Mesodermal cell (in vitro differentiated cells): Measurements from ENCODE around the gene SLC66A2.

Source experiments
- H3K27ac ChIP-seq: 2 replicates; pipeline ENCODE4 v1.7.0; 2013; ENCODE audit warnings: mild to moderate bottlenecking, low read depth, low read length, moderate library complexity; ENCODE audit not compliant: severe bottlenecking
- H3K36me3 ChIP-seq: 2 replicates; pipeline ENCODE4 v1.7.1; 2013; ENCODE audit warnings: mild to moderate bottlenecking, low read length, moderate library complexity; ENCODE audit not compliant: control insufficient read depth, insufficient read depth
- H3K4me1 ChIP-seq: one replicate; pipeline ENCODE4 v1.7.1; 2013; ENCODE audit warnings: mild to moderate bottlenecking, low read length; ENCODE audit not compliant: insufficient read depth, control insufficient read depth, poor library complexity, severe bottlenecking
- H3K4me3 ChIP-seq: 2 replicates; pipeline ENCODE4 v1.7.0; 2013; ENCODE audit warnings: low read length, control low read depth, mild to moderate bottlenecking; ENCODE audit not compliant: insufficient read depth, poor library complexity, severe bottlenecking; ENCODE audit errors: extremely low read depth
- H3K9me3 ChIP-seq: 2 replicates; pipeline ENCODE4 v1.7.1; 2013; ENCODE audit warnings: mild to moderate bottlenecking, low read length, moderate library complexity; ENCODE audit not compliant: control insufficient read depth
- WGBS, 2 experiments: methylation state at CpG; one replicate each; pipeline ENCODE4 v1.1.5; 2013; ENCODE audit warnings: missing lambda C conversion rate in 2 of 2; ENCODE audit not compliant: insufficient coverage in 2 of 2; 5-methylcytosine and 5-hydroxymethylcytosine counted together

The SLC66A2 gene

GRCh38 chr18:79916546-79917168, 34.8 kb downstream of the SLC66A2 start:
- H3K27ac ChIP-seq = no peak overlapping the region
- WGBS, 2 experiments = 96% methylated on average over 19 to 20 of the region's 24 CpGs
- no peak overlapping the region for H3K4me3 ChIP-seq
- peaks cover 39% of the 10 kb centered on the region for H3K36me3 ChIP-seq
- no peaks in the 10 kb centered on the region for H3K4me1 ChIP-seq
- peaks cover 13% of the 10 kb centered on the region for H3K9me3 ChIP-seq

GRCh38 chr18:79916128-79916494, 35.3 kb downstream of the SLC66A2 start:
- 82 to 84% methylated on average over 13 to 18 of the region's 26 CpGs for WGBS, 2 experiments
- no peaks in the 10 kb centered on the region for H3K4me1 ChIP-seq
- peaks cover 13% of the 10 kb centered on the region for H3K9me3 ChIP-seq
- peaks cover 39% of the 10 kb centered on the region for H3K36me3 ChIP-seq
- H3K27ac ChIP-seq = no peak overlapping the region
- H3K4me3 ChIP-seq = no peak overlapping the region

- H3K4me1 ChIP-seq = no peaks in the 10 kb centered on the region
- H3K27ac ChIP-seq = no peak overlapping the region
- H3K9me3 ChIP-seq = peaks cover 13% of the 10 kb centered on the region
- no peak overlapping the region for H3K4me3 ChIP-seq
- WGBS, 2 experiments = 90 to 92% methylated on average over 40 to 43 of the region's 50 CpGs
- H3K36me3 ChIP-seq = peaks cover 42% of the 10 kb centered on the region
Measured at GRCh38 chr18:79915161-79916127, 36.0 kb downstream of the SLC66A2 start.

- H3K9me3 ChIP-seq = peaks cover 13% of the 10 kb centered on the region
- peaks cover 42% of the 10 kb centered on the region for H3K36me3 ChIP-seq
- no peaks in the 10 kb centered on the region for H3K4me1 ChIP-seq
- H3K27ac ChIP-seq = no peak overlapping the region
- WGBS, 2 experiments = 83 to 85% methylated on average over 19 of the region's 20 CpGs
- H3K4me3 ChIP-seq = no peak overlapping the region
Measured at GRCh38 chr18:79914614-79915160, 36.8 kb downstream of the SLC66A2 start.

- Histone ChIP-seq H3K9me3 (peaks cover 13% of the 10 kb centered on the region), H3K36me3 (peaks cover 32% of the 10 kb centered on the region), H3K27ac (no peak overlapping the region), H3K4me1 (no peaks in the 10 kb centered on the region), H3K4me3 (no peak overlapping the region)
- 88 to 93% methylated on average over 26 to 27 of the region's 28 CpGs for WGBS, 2 experiments
Measured at GRCh38 chr18:79912994-79913831, 38.2 kb downstream of the SLC66A2 start.

- no peak overlapping the region for H3K27ac ChIP-seq
- peaks cover 29% of the 10 kb centered on the region for H3K36me3 ChIP-seq
- H3K4me3 ChIP-seq = no peak overlapping the region
- WGBS, 2 experiments = 88 to 89% methylated on average over 18 to 20 of the region's 20 CpGs
- H3K4me1 ChIP-seq = no peaks in the 10 kb centered on the region
- peaks cover 13% of the 10 kb centered on the region for H3K9me3 ChIP-seq
Measured at GRCh38 chr18:79912409-79912991, 39.0 kb downstream of the SLC66A2 start.

GRCh38 chr18:79911344-79912270, 39.8 kb downstream of the SLC66A2 start:
- H3K9me3 ChIP-seq = peaks cover 10% of the 10 kb centered on the region
- H3K36me3 ChIP-seq = peaks cover 25% of the 10 kb centered on the region
- no peak overlapping the region for H3K4me3 ChIP-seq
- 37 to 39% methylated on average over 22 to 25 of the region's 29 CpGs for WGBS, 2 experiments
- no peak overlapping the region for H3K27ac ChIP-seq
- H3K4me1 ChIP-seq = no peaks in the 10 kb centered on the region

GRCh38 chr18:79910563-79911343, 40.7 kb downstream of the SLC66A2 start:
- no peaks in the 10 kb centered on the region for H3K4me1 ChIP-seq
- no peak overlapping the region for H3K27ac ChIP-seq
- no peak overlapping the region for H3K4me3 ChIP-seq
- WGBS, 2 experiments = 73 to 81% methylated on average over 12 to 13 of the region's 16 CpGs
- peaks cover 1% of the 10 kb centered on the region for H3K9me3 ChIP-seq
- H3K36me3 ChIP-seq = peaks cover 19% of the 10 kb centered on the region

- Histone ChIP-seq H3K27ac (no peak overlapping the region), H3K4me3 (no peak overlapping the region), H3K36me3 (peaks cover 40% of the 10 kb centered on the region), H3K9me3 (peaks cover 2% of the 10 kb centered on the region), H3K4me1 (no peaks in the 10 kb centered on the region)
- WGBS, 2 experiments = 93 to 100% methylated on average over 2 of the region's 2 CpGs
Measured at GRCh38 chr18:79906706-79907105, 44.7 kb downstream of the SLC66A2 start.
